GM12878 (cell line): ENCODE results near the gene CD55. TPM values are rescaled to one million over a fixed set of nuclear protein-coding genes. Genes with fewer than 3 reads are reported as not detected.

Source experiments
- ATAC-seq: fragments of 200-7000 bp; cut with Tn5 transposase; 3 replicates; pipeline ENCODE4 v1.9.1; 2020; ENCODE audit warnings: mild to moderate bottlenecking, moderate library complexity
- BruUV-seq: library from RNA; stranded (reverse); fragments of 400-500 nt; replicated peaks from 2 replicates; lab custom pipeline; 2021; lab: Mats Ljungman, UMichigan
- CTCF ChIA-PET: fragments of 300-600 bp; sonication (Branson Sonifier 250); formaldehyde crosslinking; extraction: SDS; loops from one replicate; lab custom pipeline; 2021; ENCODE audit warnings: inconsistent platforms; lab: Yijun Ruan, JAX
- POLR2A ChIA-PET: fragments of 350-600 bp; formaldehyde crosslinking; extraction: SDS; loops from one replicate; lab custom pipeline; 2021; ENCODE audit warnings: inconsistent platforms; lab: Charles Lee
- RAD21 ChIA-PET: fragments of 300-600 bp; sonication (Branson Sonifier 250); formaldehyde crosslinking; loops from one replicate; lab custom pipeline; 2023; ENCODE audit warnings: antibody characterized with exemption; ENCODE audit not compliant: unreplicated experiment; lab: Charles Lee
- SMC1A ChIA-PET: fragments of 300-600 bp; sonication (Branson Sonifier 250); formaldehyde crosslinking; loops from one replicate; lab custom pipeline; 2023; ENCODE audit not compliant: unreplicated experiment, uncharacterized antibody; lab: Charles Lee
- DNase-seq: peaks from one replicate; pipeline ENCODE4 v3.0.0-alpha.2; 2011; ENCODE audit warnings: low read depth, low spot score
- FAIRE-seq: peaks from 3 replicates; lab custom pipeline; 2011; peaks lifted over from hg19 to GRCh38; lab: Jason Lieb, UNC
- H2AFZ ChIP-seq: 2 replicates; pipeline ENCODE4 v1.6.0; 2011; ENCODE audit warnings: low read depth, low read length, control low read depth; ENCODE audit not compliant: control insufficient read depth
- H3K27ac ChIP-seq: 2 replicates; pipeline ENCODE4 v1.5.1; 2011; ENCODE audit warnings: control low read depth; ENCODE audit not compliant: control insufficient read depth, insufficient read depth
- H3K27me3 ChIP-seq, 2 experiments: replicated peaks in 1 of 2; 2 replicates each; pipeline versions ENCODE4 v1.6.0 to v1.6.1; 2011; ENCODE audit warnings: low read length in 1 of 2; ENCODE audit not compliant: control insufficient read depth in 2 of 2, insufficient read depth in 2 of 2
- H3K36me3 ChIP-seq, 2 experiments: 2 replicates each; pipeline ENCODE4 v1.5.1; 2011; ENCODE audit warnings: low read length in 1 of 2; ENCODE audit not compliant: control insufficient read depth in 2 of 2, insufficient read depth in 2 of 2
- H3K4me1 ChIP-seq: 2 replicates; pipeline ENCODE4 v1.6.1; 2011; ENCODE audit warnings: mild to moderate bottlenecking, low read length, moderate library complexity, mixed read lengths; ENCODE audit not compliant: control insufficient read depth, insufficient read depth
- H3K4me2 ChIP-seq: 2 replicates; pipeline ENCODE4 v1.6.0; 2011; ENCODE audit warnings: control low read depth; ENCODE audit not compliant: control insufficient read depth, insufficient read depth
- H3K4me3 ChIP-seq: fragments of 200-600 bp; sonication (generic); 2 replicates; pipeline ENCODE4 v1.5.1; 2016
- H3K79me2 ChIP-seq: 2 replicates; pipeline ENCODE4 v1.6.0; 2011; ENCODE audit warnings: low read length; ENCODE audit not compliant: control insufficient read depth, insufficient read depth
- H3K9ac ChIP-seq: 2 replicates; pipeline ENCODE4 v1.8.0; 2011; ENCODE audit warnings: low read length, control low read depth, mixed read lengths; ENCODE audit not compliant: control insufficient read depth, insufficient read depth
- H3K9me3 ChIP-seq: replicated peaks from 3 replicates; pipeline ENCODE4 v1.5.1; 2011; ENCODE audit warnings: mild to moderate bottlenecking, low read length; ENCODE audit not compliant: control insufficient read depth, insufficient read depth
- H4K20me1 ChIP-seq: 2 replicates; pipeline ENCODE4 v1.6.0; 2011; ENCODE audit not compliant: control insufficient read depth, insufficient read depth
- BCL3 ChIP-seq: IDR thresholded peaks from 2 replicates; pipeline ENCODE4 v1.6.1; 2011; ENCODE audit warnings: borderline replicate concordance, low read depth, mild to moderate bottlenecking, moderate library complexity, low read length; ENCODE audit not compliant: insufficient read depth, poor library complexity, severe bottlenecking
- CBFB ChIP-seq: IDR thresholded peaks from 2 replicates; pipeline ENCODE4 v1.6.1; 2016; ENCODE audit warnings: antibody characterized with exemption, low read depth
- CEBPZ ChIP-seq: fragments of 150-350 bp; IDR thresholded peaks from 2 replicates; pipeline ENCODE4 v1.6.1; 2016; ENCODE audit warnings: low read depth, low read length
- CTCF ChIP-seq, 3 experiments: IDR thresholded peaks in 2 of 3; conservative IDR thresholded peaks in 1 of 3; 2 replicates each; pipeline ENCODE4 v1.5.1; 2011; ENCODE audit warnings: low read depth in 3 of 3, low read length in 3 of 3, mild to moderate bottlenecking in 3 of 3, control low read depth in 2 of 3, moderate library complexity in 2 of 3, inconsistent platforms in 1 of 3, mixed read lengths in 1 of 3; ENCODE audit not compliant: control insufficient read depth in 2 of 3, insufficient read depth in 1 of 3; ENCODE audit errors: extremely low read depth in 1 of 3
- DPF2 ChIP-seq: fragments of 450-650 bp; IDR thresholded peaks from 2 replicates; pipeline ENCODE4 v1.6.1; 2017; ENCODE audit warnings: mild to moderate bottlenecking
- E4F1 ChIP-seq: fragments of 450-650 bp; IDR thresholded peaks from 2 replicates; pipeline ENCODE4 v1.6.1; 2018; ENCODE audit warnings: borderline replicate concordance, mild to moderate bottlenecking; ENCODE audit not compliant: partially characterized antibody
- EGR1 ChIP-seq, 2 experiments: IDR thresholded peaks; 1 replicate in 1 of 2; 2 replicates in 1 of 2; pipeline ENCODE4 v1.6.1; 2011 to 2012; ENCODE audit warnings: low read depth in 2 of 2, low read length in 2 of 2, borderline replicate concordance in 1 of 2, mild to moderate bottlenecking in 1 of 2, moderate library complexity in 1 of 2
- IRF4 ChIP-seq: IDR thresholded peaks from 2 replicates; pipeline ENCODE4 v1.6.1; 2011; ENCODE audit warnings: low read depth, low read length
- MYB ChIP-seq: fragments of 150-350 bp; IDR thresholded peaks from 2 replicates; pipeline ENCODE4 v1.6.1; 2014; ENCODE audit warnings: mild to moderate bottlenecking, low read depth, low read length, borderline replicate concordance
- RAD51 ChIP-seq: fragments of 450-650 bp; IDR thresholded peaks from 2 replicates; pipeline ENCODE4 v1.6.1; 2016; ENCODE audit warnings: moderate library complexity, mild to moderate bottlenecking, inconsistent platforms
- RB1 ChIP-seq: fragments of 450-650 bp; formaldehyde crosslinking; IDR thresholded peaks from 2 replicates; pipeline ENCODE4 v1.6.1; 2017; ENCODE audit warnings: mild to moderate bottlenecking, borderline replicate concordance
- SIN3A ChIP-seq: IDR thresholded peaks from 2 replicates; pipeline ENCODE4 v1.6.1; 2012; ENCODE audit warnings: low read depth, low read length, improper control_type of control experiment
- WGBS: methylation state at CpG from one replicate; pipeline ENCODE4 v1.1.6; 2016; ENCODE audit warnings: low lambda C conversion rate; ENCODE audit not compliant: insufficient replicate concordance, insufficient coverage; ENCODE audit errors: missing lambda C conversion rate; 5-methylcytosine and 5-hydroxymethylcytosine counted together
- in situ Hi-C: fragments of 300-500 bp; cut with MboI; formaldehyde crosslinking; loops from 9 replicates; pipeline ENCODE4 v1.14.3; 2018; ENCODE audit warnings: mixed read lengths
- intact Hi-C: fragments of 100-400 bp; cut with micrococcal nuclease; formaldehyde crosslinking; loops from one replicate; pipeline ENCODE4 v1.14.2; 2022; ENCODE audit not compliant: unreplicated experiment
- polyA plus RNA-seq, 11 experiments: library from polyadenylated mRNA; depleted of rRNA in 4 of 11; unstranded in 6 of 11; stranded (reverse) in 5 of 11; fragments of >200 nt; fragmentation: Nextera tagmentation in 4 of 11; fragmentation: Illumina TruSeq in 1 of 11; extraction: Ambion mirVana in 4 of 11; extraction: Trizol in 1 of 11; gene quantifications; 1 replicate in 1 of 11; 2 replicates in 10 of 11; pipeline versions ENCODE4 v1.2.1 to v1.2.3, GENCODE V29; 2011 to 2016; ENCODE audit warnings: inconsistent platforms in 2 of 11, missing spikeins in 2 of 11, low read depth in 1 of 11
- total RNA-seq, 4 experiments: library from RNA; depleted of rRNA in 3 of 4; stranded (reverse); fragments of >200 nt in 3 of 4; fragmentation: Illumina TruSeq in 1 of 4; extraction: Trizol in 1 of 4; gene quantifications; 2 replicates each; pipeline versions ENCODE4 v1.2.1 to v1.2.3, GENCODE V29; 2013 to 2021

Gene CD55
- total and polyA plus RNA-seq, 10 of the 15 experiments (the other 5 are each of a cell fraction or from before 2014, with no cell fraction given): 5.2 to 46.5 (median 15.1) TPM

GRCh38 chr1:207302618-207303393 is 18.7 kb upstream of the CD55 start:
- H4K20me1 ChIP-seq: no peaks in the 10 kb centered on the region
- no peaks in the 10 kb centered on the region for H3K27me3 ChIP-seq
- intact Hi-C loops: no loop called here
- H3K9me3 ChIP-seq: no peaks in the 10 kb centered on the region
- ChIA-PET SMC1A (no interaction called here), POLR2A (no interaction called here), CTCF (no interaction called here), RAD21 (no interaction called here)
- no peak overlapping the region for H3K27ac ChIP-seq
- H3K79me2 ChIP-seq: no peaks in the 10 kb centered on the region
- DNase-seq (no peak), ATAC-seq (no peak), FAIRE-seq (no peak)
- no peak overlapping the region for H3K4me3 ChIP-seq
- no peaks in the 10 kb centered on the region for H3K36me3 ChIP-seq
- H3K4me1 ChIP-seq: no peaks in the 10 kb centered on the region
- in situ Hi-C loops: no loop called here
- no TSS peak for BruUV-seq
- no peak overlapping the region for H3K9ac ChIP-seq
- no peak for TF ChIP-seq DPF2
- TF ChIP-seq MYB: no peak
- TF ChIP-seq IRF4: no peak
- TF ChIP-seq CBFB: no peak
- TF ChIP-seq RB1: no peak
- no peak for TF ChIP-seq EGR1 (IDR thresholded peaks at IDR 0.05; ENCODE audit: borderline replicate concordance in 1 of 2, low read depth in 2 of 2, low read length in 2 of 2)
- TF ChIP-seq SIN3A: no peak
- no peak for TF ChIP-seq RAD51
- no peak for TF ChIP-seq BCL3
- TF ChIP-seq CEBPZ: no peak
- no peak for TF ChIP-seq CTCF (IDR thresholded peaks at IDR 0.05 in 2 of 3, conservative IDR thresholded peaks at IDR 0.05 in 1 of 3; ENCODE audit: control insufficient read depth in 2 of 3, extremely low read depth in 1 of 3, insufficient read depth in 1 of 3, low read depth in 3 of 3, low read length in 3 of 3)
- no peak for TF ChIP-seq E4F1
- WGBS: 91% methylated on average over 1 of the region's 1 CpG
- H3K4me2 ChIP-seq: no peak overlapping the region
- no peak overlapping the region for H2AFZ ChIP-seq
